ENCODE measurements around the gene RUNX1.

The RUNX1 gene

DNA sequence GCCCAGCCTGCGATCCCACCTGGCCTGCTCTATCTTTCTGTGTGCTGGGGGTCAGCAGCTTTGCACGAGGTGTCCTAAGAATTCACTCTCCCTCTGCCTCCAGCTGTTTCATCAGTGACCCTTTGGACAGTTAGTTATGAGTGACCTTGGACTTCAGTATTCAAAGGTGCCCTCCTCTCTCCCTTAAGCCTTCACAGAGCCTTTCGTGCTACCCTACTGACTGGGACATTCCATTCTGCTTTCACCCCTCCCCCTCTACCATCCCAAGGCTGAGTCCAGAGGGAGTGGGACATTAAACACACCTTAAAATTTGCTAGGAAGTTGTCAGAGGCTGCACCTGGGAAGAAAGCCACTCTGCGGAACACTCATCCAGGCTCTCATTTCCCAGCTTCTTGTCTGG is 208.4 kb downstream of the RUNX1 start:
- DNase-seq, result no peak

DNA sequence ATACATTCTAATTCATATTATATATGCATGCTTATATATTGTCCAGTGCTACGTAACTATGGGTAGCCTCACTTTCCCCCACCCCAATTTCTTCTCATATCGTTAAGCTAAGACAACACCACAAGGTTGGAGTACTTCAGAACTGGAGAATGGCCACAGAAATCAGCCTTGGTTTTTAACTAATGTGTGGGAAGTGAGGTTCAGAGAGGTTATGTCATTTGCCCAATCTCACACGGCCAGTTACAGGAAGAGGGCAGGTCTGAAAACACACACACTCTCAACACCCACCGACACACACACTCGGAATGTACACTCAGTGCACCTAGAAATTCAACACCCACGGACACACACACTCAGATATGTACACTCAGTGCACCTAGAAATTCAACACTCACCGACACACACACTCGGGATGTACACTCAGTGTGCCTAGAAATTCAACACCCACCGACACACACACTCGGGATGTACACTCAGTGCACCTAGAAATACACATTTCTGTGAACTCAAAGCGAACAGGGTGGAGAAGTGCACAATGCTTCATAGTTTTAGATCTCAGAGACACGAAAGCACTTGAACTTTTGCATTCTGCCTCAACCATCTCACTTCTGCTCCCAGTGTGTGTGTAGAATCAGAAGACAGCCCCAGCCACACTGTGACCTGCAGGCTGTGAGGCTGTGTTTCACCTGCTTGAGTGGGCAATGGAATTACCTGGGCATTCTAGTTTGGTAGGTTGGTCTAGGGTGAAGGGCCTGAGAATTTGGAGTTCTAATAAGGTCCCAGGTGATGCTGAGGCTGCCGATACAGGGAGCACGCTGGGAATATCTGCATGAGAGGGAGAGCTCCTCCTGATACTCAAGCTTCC is 209.9 kb downstream of the RUNX1 start:
- DNase-seq, result no peak

- DNase-seq, result no peak
These were observed 212.1 kb downstream of the RUNX1 start for GRCh38 chr21:34836933-34837505.

DNA sequence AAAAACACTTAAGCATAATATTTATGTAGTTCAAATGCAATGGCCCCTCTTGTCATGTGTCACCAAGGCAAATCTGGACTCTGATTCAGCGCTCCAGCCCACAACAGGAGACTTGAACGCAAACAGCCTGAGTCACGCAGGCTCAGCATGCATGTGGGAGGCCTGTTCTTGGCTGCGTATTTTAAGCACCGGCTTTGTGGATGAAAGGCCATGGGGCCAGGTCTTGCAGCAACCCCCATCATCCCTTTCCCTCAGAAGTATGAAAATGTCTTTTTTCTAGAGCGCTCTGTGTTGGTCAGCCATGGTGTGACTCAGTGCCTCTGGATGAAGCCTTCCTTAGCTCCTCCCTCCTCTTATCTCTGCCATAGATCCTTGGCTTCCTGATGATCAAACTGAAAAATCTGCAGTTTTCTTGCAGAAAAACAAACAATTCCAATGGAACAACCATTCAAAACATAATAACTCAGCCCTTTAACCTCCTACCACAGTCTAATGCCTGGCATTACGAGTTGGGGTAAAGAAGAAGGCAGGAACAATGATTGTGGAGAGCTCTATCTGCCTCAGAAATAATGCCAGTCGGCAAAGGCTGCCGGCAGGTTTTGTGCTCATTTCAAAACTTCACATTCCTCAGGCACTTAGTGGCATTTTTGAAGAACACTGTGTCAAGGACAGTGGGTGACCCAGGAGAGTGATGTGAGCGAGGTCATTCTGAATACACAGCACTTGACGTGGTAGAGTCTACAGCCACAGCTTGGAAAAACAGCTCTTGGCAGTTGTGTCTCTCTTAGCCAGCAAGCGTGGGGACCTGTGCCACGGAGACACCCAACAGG is 212.8 kb downstream of the RUNX1 start:
- DNase-seq, result peak; percentile 64

DNA sequence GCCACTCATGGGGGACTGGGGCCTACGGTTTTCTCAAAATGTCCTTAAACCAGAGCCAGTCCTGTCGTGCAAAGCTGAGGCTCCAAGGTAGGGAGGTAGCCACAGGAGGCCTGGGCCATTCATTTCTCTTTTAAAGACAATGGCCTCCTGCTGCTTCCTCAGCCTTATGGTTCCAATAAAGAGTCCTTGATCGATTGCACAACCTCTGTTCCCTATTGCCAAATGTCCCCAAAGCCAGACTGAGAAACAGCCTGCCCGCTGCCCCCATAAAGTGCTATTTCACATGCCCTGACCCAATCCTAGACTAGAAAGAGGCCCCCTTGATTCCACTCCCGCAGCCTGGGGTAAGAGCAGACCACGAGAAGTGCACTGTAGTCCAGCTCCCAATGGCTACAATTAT is 213.6 kb downstream of the RUNX1 start:
- no peak for DNase-seq

- DNase-seq, result no peak
These were observed 214.1 kb downstream of the RUNX1 start for GRCh38 chr21:34834852-34835501.

- no peak for DNase-seq
These were observed 214.8 kb downstream of the RUNX1 start for GRCh38 chr21:34834290-34834689.

DNA sequence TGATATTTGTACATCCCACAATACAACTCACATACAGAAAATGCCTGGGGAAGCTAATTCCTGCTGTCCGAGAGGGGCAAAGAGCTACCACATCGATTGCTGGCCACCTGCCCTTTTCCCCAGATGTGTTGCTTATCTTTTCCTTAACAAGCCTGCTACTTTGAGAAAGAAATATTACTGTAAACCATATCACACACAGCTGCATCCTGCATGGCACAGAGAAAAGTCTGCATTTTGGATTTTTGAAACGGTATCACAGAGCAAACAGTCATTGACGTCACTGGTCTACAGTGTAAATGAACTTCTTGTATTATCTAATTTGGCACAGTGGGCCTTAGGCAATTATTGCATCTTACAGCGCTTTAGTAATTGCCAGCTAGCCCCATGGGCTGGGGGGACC is 215.6 kb downstream of the RUNX1 start:
- DNase-seq, result no peak

DNA sequence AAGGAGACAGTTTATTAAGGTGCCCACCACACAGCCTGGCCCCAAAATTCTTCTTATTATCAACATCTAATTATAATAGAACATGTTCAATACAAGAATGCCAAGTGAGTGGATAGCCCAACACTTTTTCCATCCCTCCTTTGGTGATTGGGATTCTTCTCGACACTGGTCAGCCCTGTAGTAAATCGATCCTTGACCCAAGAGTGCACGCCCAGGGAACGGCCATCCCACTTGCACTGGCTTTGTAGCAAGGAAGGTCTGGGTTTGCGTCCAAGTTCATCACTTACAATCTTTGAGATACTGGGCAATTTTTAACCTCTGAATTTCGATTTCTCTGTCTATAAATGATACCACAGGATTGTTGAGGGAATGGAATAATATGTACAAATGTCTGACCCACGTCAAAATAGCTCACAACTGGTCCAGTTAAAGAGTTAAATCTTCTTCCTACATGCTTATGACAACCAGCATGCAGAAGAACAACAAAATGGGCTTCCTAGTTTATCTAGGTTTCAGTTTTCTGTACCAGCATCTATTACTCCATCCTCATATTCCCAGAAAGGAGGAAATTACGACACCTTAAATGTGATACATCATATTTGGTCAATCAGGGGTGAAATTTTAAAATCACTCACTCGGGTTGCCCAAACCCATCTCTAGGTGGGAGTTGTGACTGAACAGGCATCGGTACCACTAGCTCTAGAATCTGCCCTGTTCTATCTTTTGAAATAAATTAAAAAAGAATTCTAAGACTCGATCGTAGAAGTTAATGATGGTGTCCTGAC is 218.5 kb downstream of the RUNX1 start:
- DNase-seq, result no peak

DNA sequence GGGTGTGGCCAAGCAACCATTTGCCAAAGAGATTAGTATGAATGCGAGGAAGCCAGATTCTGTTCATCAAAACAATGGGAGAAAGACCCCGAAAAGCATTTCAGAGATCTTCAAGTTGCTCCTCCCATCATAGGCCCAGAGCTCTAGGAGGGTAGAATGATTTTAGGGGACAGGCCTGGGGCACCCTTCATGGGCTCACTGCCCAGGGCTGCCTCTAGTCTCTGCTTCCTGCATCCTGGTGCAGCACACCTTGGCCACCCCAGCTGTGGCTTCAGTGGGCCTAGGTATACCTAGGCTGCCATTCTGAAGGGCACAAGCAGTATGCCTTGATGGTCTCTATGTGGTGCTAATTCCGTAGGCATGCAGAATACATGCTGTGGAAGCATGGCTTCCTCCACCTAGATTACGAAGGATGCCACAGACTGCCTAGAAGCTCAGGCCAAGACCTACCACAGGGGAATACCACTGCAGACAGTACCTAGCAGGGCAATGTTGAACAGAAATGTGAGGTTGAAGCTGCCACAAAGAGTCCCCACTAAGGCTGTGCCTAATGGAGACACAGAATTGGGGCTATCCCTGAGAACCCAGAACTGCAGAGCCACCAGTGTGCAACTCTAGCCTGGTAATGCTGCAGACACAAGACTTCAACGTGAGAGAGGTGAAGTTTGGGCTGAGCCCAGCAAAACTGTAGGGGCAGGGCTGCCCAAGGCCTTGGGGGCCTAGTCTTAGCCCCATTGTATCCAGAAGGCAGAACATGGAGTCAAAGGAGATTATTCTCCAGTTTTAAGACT is 221.5 kb downstream of the RUNX1 start:
- no peak for DNase-seq

DNA sequence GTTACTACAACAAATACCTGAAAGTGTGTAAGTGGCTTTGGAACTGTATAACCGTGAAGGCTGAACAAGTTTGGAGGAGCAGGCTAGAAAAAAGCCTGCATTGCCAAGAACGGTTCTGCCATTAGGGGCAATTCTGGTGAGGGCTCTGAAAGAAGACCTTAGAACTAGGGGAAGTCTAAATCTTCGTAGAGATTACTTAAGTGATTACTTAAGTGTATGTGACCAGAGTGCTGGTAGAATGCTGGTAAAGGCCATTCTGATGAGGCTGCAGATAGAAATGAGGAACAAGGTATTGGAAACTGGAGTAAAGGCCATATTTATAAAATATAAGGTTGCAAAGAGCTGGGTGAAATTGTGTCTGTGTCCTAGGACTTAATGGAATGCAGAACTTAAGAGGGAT is 222.3 kb downstream of the RUNX1 start:
- no peak for DNase-seq

DNA sequence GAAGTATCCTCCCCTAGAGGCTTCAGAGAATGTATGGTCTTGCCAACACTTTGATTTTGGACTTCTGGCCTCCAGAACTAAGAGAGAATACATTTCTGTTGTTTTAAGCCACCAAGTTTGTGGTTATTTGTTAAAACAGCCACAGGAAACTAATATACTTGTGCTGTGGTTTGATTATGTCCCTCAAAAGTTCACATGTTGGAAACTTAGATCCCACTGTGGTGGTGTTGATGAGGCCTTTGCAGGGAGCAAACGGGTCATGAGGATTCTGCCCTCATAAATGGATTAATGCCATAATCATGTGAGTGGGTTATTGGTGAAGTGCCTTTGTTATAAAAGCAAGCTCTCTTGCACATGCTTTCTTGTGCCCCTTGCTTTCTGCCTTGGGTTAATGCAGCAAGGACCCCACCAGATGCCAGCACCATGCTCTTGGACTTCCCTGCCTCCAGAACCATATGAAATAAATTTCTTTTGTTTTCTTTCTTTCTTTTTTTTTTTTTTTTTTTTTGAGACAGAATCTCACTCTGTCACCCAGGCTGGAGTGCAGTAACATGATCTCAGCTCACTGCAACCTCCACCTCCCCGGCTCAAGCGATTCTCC is 223.1 kb downstream of the RUNX1 start:
- DNase-seq, result no peak

DNA sequence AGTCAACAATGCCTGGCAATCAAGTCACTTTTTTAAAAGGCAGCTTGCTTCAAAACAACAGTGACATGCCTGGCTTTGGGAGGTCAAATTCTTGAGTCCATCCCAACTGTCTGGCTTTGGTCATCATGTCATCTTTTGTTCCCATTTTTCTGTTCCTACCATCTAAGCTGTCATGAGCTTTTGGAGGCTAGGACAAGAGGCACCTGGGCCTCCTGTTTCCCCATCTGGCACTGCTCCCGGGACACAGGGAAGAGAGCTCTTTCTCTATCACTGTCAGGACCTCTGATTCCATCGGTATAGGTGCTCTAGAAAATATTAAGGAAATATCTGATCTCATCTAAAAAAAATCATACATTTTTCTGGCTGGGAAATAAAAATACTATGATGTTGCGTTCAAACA is 224.0 kb downstream of the RUNX1 start:
- DNase-seq, result no peak

GRCh38 chr21:34824314-34824713 is 224.8 kb downstream of the RUNX1 start:
- no peak for DNase-seq

GRCh38 chr21:34822942-34823341 is 226.2 kb downstream of the RUNX1 start:
- DNase-seq, result no peak

DNA sequence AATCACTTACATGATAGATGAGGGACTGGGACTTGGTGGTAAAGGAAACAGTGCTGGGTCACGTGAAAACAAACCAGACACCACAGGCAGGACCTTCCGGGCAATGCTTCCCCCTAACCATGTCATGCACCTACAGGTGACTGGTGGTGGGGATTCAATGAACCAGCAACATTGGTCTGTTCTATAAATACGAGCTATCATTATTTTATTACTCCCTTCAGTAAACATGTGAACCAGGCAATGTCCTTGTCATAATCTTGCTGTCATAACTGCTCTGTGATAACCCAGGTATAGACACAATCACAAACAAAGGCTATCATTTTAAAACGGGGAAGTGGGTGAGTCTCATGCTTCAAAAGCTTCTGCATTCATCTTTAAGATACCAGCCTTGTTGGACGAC is 226.9 kb downstream of the RUNX1 start:
- no peak for DNase-seq

- DNase-seq, result no peak
These were observed 227.4 kb downstream of the RUNX1 start for GRCh38 chr21:34821717-34822116.

GRCh38 chr21:34820051-34820450 is 229.1 kb downstream of the RUNX1 start:
- no peak for DNase-seq

DNA sequence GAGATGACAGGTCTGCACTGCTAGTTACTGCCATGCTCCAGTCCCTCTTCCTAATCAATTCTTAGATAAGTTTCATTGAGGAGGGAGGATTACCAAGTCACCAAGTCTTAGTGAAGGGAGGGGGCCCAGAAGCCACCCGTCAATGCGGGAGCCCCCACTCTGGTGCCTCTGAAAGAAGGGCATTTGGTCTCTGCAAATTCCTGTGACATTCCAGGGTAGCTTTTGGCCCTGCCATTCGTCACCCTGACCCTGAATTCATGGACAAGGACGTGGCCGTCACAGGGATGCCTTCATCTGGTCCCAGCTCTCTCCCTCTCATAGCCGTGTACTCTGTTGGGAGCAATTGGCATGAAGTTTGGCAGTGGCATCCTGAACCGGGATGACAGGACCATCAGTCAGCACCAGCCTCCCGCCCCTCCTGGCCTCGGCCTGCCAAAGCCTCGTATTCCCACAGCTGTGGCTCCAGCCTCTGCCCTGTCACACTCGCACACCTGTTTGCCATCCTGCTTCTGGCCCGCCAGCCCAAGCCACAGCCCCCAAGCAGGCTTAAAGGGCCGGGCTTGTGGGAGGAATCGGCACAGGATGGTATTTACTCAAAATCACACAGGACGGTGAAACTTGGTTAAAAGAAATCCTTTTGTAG is 229.6 kb downstream of the RUNX1 start:
- no peak for DNase-seq

GRCh38 chr21:34818662-34819158 is 230.4 kb downstream of the RUNX1 start:
- DNase-seq, result no peak
